WI38 (cell line): ENCODE data around the gene GPSM1.

ENCODE experiments used
- H3K4me3 ChIP-seq: 2 replicates; pipeline ENCODE4 v1.5.1; 2011; ENCODE audit warnings: low read depth, mild to moderate bottlenecking, control low read depth, low read length
- CTCF ChIP-seq: IDR thresholded peaks from 2 replicates; pipeline ENCODE4 v1.5.1; 2012; ENCODE audit warnings: low read depth, mild to moderate bottlenecking, control low read depth, low read length

The GPSM1 gene

GRCh38 chr9:136399176-136400037, 72.1 kb downstream of the GPSM1 start:
- no peak for TF ChIP-seq CTCF
- peak overlapping the region; percentile 83 for H3K4me3 ChIP-seq

- H3K4me3 ChIP-seq: peak within 1 kb of the TSS; percentile 83
- TF ChIP-seq CTCF: peak; percentile 73
Measured at GRCh38 chr9:136400038-136400834, 72.9 kb downstream of the GPSM1 start, which contains the start of gene SNAPC4. SNAPC4 (minus strand) TSS chr9:136400170; CDS start chr9:136398428, 1,742 bp downstream.

DNA sequence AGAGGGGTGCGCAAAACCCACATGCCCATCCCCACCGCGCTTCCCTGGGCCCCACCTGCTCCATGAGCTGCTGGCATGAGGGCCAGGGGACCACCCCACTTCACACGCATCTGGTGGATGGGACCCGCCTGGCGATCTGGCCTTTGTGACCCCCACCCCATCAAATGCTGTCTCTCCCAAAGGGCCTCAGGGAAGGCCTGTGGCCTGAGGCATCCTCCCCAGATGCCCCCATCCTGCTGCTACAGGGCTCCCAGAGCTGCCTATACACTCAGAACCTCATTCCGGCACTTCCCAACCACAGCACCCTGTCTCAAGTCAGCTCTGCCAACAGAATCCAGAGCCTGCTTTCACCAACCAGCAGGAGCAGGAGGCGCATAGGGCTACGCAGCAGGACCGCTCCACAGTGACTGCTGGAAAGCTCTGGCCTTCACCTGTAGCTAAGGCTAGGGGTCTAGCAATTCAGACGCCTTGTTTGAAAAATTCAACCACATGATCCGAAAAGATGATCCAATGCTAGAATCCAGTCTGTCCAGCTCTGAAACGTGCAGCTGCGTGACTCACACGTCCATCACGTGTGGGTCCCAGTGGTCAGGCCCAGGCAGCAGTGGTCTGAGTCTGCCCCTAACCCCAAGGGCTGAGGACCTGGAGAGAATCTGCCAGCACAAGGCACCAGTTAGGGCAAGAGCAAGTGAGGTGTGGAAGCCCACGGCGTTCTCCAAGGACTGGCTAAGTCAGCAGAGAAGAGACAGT, 74.0 kb downstream of the GPSM1 start:
- no peak overlapping the region for H3K4me3 ChIP-seq
- TF ChIP-seq CTCF: no peak

- no peak overlapping the region for H3K4me3 ChIP-seq
- TF ChIP-seq CTCF: no peak
Measured at GRCh38 chr9:136402067-136402466, 74.7 kb downstream of the GPSM1 start.

- H3K4me3 ChIP-seq: no peak overlapping the region
- no peak for TF ChIP-seq CTCF
Measured at GRCh38 chr9:136403538-136403914, 76.2 kb downstream of the GPSM1 start.

DNA sequence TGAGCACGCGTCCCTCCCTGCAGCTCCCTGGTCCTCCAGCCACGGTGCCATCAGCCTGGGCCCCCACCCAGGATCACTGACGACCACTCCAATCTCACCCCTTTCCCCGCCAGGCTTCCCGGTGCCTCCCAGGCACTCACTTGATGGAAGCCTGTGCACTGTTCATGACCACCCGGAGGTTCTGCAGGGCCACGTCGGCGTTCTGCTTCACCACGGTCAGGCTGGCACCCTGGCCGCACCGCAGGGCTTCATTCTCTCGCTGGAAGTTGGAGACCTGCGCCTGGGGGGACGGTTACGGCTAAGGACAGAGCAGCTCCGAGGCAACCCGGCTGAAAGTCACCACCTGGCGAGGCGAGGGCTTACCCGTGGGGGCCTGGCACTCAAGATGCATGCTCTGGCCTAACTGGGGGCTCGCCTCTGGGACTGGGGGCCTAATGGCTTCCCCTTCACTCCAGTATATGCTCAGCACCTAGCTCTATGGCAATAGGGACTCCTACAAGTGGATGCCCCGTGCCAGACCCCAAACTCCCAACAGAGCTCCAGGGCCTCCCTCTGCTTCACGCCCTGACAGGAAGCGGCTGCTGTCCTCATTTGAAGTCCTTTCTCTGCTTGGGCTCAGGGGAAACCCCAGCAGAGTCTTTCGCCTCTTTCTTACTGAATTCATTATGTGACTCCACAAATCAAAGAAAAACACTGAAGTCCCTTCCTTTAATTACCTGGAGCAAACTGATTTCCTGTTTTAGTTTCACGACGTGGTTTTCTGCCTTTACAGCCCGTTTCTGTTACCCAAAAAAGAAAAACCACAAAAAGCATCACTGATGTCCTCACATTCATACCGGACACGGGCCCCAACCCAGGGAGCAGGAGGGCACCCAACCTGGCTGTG, 76.8 kb downstream of the GPSM1 start:
- TF ChIP-seq CTCF: no peak
- no peak overlapping the region for H3K4me3 ChIP-seq
